NCI-H146 (cell line): ENCODE results near the gene ZNF274.
"Not testable (repeated sequence)": the region's sequence is repeated elsewhere in the genome, so short reads cannot be mapped to it uniquely, and the experiment has no call there.

Experiments used
- DNase-seq: peaks from one replicate; lab custom pipeline; 2025; lab: John Stamatoyannopoulos, UW

The ZNF274 gene

DNA sequence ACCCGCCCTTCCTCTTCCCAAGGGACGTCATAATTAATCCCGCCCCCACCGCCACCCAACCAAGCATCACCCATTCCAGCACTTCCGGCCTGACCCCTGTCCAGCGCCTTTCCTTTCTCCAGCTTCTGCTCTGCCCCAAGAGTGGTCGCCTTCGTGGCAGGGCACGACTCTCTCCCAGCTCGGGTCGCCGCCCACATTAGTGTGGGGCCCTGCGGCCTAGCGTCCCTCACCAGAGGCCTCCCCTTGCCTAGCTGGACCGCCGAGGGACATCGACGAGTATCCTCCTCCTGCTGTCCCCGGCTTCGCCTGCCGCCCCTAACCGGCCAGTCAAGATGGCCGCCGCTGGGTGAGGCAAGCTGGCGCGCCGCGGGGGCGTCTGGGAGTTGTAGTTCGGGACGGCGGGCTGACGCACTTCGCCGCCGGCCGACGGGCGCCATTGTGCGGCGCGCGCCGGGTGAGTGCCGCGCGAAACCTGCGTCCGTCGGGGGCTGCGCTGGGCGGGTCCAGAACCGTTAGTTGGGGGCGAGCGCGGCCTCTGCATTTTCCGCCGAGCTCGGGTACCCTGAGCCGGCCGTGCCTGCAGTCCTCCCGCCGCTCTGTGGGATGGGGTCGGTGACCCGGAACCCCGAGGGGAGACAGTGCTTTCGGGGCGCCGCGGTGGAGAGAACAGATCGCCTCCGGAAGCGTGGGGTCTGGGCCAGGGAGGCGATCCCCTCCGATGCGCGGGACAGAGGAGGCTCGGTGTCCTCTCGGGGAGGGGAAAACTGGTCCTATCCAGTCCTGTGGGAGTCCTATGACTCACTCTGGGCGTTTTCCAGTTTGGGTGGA lies at the start of gene ZNF274:
ZNF274 (plus strand) TSS at position 73 of the 828 bp plus-strand sequence. CDS start 905 bp downstream, outside the sequence.
- peak; percentile 94 for DNase-seq

GRCh38 chr19:58134244-58134643 lies 48.6 kb upstream of the ZNF274 start:
- DNase-seq, result no peak

GRCh38 chr19:58145849-58146248 lies 37.0 kb upstream of the ZNF274 start:
- no peak for DNase-seq

DNA sequence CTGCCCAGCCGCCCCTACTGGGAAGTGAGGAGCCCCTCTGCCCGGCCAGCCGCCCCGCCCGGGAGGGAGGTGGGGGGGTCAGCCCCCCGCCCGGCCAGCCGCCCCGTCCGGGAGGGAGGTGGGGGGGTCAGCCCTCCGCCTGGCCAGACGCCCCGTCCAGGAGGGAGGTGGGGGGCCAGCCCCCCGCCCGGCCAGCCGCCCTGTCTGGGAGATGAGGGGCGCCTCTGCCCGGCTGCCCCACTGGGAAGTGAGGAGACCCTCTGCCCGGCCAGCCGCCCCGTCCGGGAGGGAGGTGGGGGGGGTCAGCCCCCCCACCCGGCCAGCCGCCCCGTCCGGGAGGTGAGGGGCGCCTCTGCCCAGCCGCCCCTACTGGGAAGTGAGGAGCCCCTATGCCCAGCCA lies 35.4 kb upstream of the ZNF274 start:
- DNase-seq, result not testable (repeated sequence)

GRCh38 chr19:58150328-58150921 lies 32.4 kb upstream of the ZNF274 start, which contains the start of gene ZNF329:
TSS of gene ZNF329 (minus strand) at chr19:58150789. CDS start at chr19:58129503, 21,286 bp downstream.
- peak; percentile 89 for DNase-seq

DNA sequence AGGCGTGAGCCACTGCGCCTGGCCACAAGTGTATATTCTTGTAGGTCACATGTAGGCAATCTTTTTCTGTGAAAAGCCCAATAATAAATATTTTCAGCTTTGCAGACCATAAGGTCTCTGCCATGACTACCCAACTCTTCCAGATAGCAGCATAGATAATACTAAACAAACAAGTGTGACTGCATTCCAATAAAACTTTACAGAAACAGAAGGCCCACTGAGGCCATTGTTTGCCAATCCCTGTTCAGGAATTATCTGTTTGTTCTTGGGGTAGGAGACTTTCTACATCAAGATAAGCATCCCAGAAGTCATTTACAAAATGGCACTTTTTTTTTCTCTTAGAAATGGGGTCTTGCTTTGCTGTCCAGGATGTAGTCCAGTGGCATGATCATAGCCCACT lies 29.5 kb upstream of the ZNF274 start:
- no peak for DNase-seq

- no peak for DNase-seq
Measured at GRCh38 chr19:58154287-58154678, 28.6 kb upstream of the ZNF274 start.

DNA sequence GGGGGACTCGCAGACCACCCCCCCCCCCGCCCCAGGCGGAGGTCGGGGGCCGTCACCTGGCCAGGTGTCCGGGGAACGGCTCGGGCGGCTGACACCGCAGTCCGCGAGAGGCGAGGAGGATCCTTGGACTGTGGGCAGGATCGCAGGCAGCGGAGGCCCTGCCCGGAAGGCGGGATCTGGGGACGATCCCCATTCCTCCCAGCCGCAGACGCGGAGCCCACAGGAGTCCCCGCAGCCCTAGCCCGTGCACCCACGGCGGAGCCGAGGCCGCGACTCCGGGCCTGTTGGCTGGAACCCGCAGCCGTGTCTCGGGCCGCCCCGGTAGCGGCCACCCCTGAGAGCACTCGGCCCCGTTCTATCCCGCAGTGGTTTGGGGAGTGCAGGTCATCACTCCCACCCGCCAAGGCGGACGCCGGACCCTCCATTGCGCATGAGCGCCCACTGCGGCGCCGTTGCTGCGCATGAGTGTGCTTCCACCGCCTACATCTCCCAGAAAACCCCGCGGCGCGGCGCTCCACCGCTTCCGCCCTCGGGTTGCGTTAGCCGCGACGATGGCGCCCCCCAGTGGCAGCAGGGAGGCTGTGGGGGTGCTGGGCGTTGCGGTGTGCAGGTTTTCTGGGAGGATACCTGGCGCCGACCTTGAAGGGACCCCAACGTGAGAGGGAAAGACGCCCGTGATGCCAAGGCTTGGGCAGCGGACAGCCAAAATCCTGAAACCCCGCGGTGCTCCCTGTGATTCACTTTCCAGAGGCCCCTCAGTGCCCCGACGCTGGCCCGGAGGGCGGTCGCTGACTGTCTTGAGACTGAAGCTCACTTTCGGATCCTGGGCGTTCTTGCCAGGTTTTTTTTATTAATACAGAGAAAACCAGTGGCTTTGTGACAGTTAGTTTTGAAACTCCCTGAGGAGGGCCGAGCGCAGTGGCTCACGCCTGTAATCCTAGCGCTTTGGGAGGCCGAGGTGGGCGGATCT lies 27.9 kb upstream of the ZNF274 start:
- peak; percentile 82 for DNase-seq

GRCh38 chr19:58157045-58157728 lies 25.7 kb upstream of the ZNF274 start:
- no peak for DNase-seq

DNA sequence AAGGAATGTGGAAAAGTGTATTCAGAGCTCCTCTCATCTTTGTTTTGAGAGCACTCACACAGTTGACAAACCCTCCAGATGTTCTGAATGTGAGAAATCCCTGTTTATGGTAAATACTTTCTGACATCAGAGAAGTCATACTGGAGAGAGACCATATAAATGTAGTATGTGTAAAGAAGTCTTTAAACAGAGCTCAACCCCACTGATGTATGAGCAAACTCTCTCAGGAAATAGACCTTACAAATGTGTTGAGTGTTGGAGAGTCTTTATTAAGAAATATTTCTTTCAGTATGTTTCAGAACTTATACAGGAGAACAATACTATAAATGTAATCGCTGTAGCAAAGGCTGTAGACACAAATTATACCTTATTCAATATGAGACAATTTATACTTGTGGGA lies 16.6 kb upstream of the ZNF274 start:
- DNase-seq, result no peak

- no peak for DNase-seq
Measured at GRCh38 chr19:58166708-58167280, 16.1 kb upstream of the ZNF274 start.

DNA sequence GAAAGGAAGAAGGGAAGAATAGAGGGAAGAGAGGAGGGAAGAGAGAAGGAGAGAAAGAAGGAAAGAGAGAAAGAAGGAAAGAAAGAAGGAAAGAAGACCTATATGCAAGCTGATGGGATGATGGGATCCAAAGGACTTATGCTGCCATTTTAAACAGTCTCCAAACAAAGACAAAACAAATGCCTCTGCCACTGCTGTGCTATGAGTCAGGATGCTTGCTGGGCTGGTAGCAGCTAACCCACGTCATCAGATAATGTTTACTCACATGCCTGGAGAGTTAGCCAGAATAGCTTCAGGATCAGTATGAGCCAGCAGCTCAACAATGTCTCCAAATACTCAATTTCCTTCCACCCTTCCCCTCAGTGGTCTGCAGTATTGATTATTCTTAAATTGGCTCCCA lies 12.0 kb upstream of the ZNF274 start:
- DNase-seq, result no peak

GRCh38 chr19:58181902-58182576 lies 822 bp upstream of the ZNF274 start:
- peak; percentile 43 for DNase-seq

- DNase-seq, result no peak
Measured at GRCh38 chr19:58182577-58182988, 278 bp upstream of the ZNF274 start.

DNA sequence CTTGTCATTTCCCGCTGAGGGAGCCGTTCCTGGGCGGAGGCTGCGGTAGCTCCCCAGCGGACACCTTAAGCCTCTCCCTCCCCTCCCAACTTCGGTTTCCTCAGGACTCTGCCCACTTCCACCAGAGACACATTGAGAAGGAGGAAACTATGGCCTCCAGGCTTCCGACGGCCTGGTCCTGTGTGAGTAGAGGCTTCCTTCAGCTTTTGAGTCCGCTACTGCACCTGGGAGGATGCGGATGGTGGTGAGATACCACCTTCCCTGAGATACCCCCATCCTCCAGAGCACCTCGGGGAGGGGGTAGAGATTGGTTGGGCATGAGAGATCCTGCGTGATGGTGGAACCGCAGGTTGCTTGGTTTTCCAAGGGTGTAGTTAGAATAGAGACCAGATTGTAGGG lies 955 bp downstream of the ZNF274 start:
- no peak for DNase-seq

- no peak for DNase-seq
Measured at GRCh38 chr19:58196901-58197616, 14.2 kb downstream of the ZNF274 start.

GRCh38 chr19:58203814-58204475 lies 21.1 kb downstream of the ZNF274 start:
- DNase-seq, result no peak

- no peak for DNase-seq
Measured at GRCh38 chr19:58204566-58204965, 21.7 kb downstream of the ZNF274 start.

DNA sequence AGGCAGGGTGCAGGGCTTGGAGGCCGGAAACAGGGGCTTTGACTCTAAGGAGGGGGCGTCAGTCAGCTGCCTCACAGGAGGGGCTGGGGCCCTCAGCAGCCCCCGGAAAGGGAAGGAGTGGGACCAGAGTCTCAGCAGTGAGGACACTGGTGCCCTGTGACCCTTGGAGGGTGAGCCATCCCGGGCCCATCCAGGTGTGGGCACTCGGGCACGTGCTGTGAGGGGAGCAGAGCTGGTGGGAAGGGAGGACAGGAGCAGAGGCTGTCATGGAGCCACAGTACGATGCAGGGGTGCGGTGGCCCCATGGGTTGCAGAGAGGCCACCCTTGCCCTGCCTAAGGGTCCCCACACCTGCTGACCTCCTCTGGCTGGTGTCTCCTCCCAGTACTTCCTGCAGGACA lies 26.7 kb downstream of the ZNF274 start:
- DNase-seq, result no peak
